ENCODE results near the gene LRBA. TPM values are rescaled to one million over a fixed set of nuclear protein-coding genes. Genes with fewer than 3 reads are reported as not detected.

Gene LRBA
- total RNA-seq, 1 experiment from 2014 or later = 55.3 TPM

DNA sequence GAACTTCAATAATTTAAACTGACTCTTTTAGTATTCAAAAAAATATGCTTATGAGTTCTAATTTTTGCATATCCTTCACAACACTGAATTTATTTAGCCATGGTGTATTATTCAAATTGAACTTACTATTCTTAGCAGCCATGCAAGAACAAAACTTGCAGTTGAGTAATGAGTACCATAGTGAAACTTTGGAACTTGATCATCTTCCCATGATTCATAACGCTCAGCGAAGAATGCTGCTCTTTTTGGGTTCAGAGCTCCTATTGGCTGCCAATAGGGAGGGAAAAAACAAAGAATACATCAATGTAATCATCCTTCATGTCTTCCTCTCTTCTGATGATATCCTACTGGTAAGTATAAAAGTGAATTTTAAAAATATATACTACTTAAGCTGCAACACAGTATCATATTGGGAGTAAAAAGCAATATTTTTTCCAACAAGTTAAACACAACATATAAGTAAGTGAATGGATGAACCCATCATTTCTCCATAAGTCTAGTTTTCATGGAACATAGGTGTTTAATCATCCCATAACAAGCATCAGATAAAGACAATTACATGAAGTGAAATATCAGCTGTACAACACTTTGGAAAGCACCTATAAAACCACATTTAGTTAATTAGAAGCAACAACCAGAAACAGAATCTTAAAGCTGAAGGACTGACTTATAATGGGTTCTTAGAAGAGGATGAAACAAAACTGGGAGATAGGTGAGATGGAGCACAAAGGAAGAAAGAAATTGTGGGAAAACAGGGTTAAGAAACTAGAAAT, 578.3 kb downstream of the LRBA start:
- no peaks in the 10 kb centered on the region for H3K27me3 ChIP-seq (ENCODE audit: insufficient read depth, low read length)
- H2BK12ac ChIP-seq (ENCODE audit: insufficient read length, low read depth, low read length) = no peak overlapping the region
- H2BK5ac ChIP-seq (ENCODE audit: insufficient read length, low read length) = no peak overlapping the region
- WGBS (ENCODE audit: extremely low coverage, insufficient read length, low lambda C conversion rate) = no CpG with 5 or more reads among the region's 2 CpGs
- H3K18ac ChIP-seq (ENCODE audit: insufficient read length, low read depth, low read length) = no peak overlapping the region
- no peak overlapping the region for H3K56ac ChIP-seq (ENCODE audit: insufficient read length, low read depth, low read length)
- no peaks in the 10 kb centered on the region for H3K4me1 ChIP-seq (ENCODE audit: insufficient read depth, low read length)
- no peaks in the 10 kb centered on the region for H3K23me2 ChIP-seq (ENCODE audit: insufficient read length, low read depth, low read length, poor library complexity, severe bottlenecking)
- H3K79me2 ChIP-seq (ENCODE audit: insufficient read depth, low read length) = no peaks in the 10 kb centered on the region
- no peak overlapping the region for H4K91ac ChIP-seq (ENCODE audit: insufficient read length, low read depth, low read length)
- no peak overlapping the region for H3K9ac ChIP-seq (ENCODE audit: extremely low read depth, insufficient read length, low read length)
- no peak overlapping the region for H3K14ac ChIP-seq (ENCODE audit: insufficient read depth, low read length)
- H2BK20ac ChIP-seq (ENCODE audit: low read depth, low read length, poor library complexity, severe bottlenecking) = no peak overlapping the region
- H3K23ac ChIP-seq (ENCODE audit: insufficient read length, low read depth, low read length) = no peak overlapping the region
- no peaks in the 10 kb centered on the region for H3K4me1 Mint-ChIP-seq
- no peak overlapping the region for H2BK15ac ChIP-seq (ENCODE audit: low read depth, low read length)
- no peak overlapping the region for H3K4ac ChIP-seq (ENCODE audit: low read depth, low read length)
- no peak overlapping the region for H4K5ac ChIP-seq (ENCODE audit: insufficient read length, low read depth, low read length)
- H2AK5ac ChIP-seq (ENCODE audit: insufficient read length, low read length) = no peak overlapping the region
- no peak for DNase-seq
- H3K27me3 Mint-ChIP-seq (ENCODE audit: low read depth) = no peaks in the 10 kb centered on the region
- H3K4me3 Mint-ChIP-seq = no peak overlapping the region
- peaks cover 0 to 4% (median 2%) of the 10 kb centered on the region in 3 experiments; a peak in 2 of 7 replicates for H3K36me3 Mint-ChIP-seq (ENCODE audit: insufficient read depth in 1 of 3, low read depth in 3 of 3)
- TF ChIP-seq, protein P1, sequence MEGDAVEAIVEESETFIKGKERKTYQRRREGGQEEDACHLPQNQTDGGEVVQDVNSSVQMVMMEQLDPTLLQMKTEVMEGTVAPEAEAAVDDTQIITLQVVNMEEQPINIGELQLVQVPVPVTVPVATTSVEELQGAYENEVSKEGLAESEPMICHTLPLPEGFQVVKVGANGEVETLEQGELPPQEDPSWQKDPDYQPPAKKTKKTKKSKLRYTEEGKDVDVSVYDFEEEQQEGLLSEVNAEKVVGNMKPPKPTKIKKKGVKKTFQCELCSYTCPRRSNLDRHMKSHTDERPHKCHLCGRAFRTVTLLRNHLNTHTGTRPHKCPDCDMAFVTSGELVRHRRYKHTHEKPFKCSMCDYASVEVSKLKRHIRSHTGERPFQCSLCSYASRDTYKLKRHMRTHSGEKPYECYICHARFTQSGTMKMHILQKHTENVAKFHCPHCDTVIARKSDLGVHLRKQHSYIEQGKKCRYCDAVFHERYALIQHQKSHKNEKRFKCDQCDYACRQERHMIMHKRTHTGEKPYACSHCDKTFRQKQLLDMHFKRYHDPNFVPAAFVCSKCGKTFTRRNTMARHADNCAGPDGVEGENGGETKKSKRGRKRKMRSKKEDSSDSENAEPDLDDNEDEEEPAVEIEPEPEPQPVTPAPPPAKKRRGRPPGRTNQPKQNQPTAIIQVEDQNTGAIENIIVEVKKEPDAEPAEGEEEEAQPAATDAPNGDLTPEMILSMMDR (conservative IDR thresholded peaks at IDR 0.05) = no peak
- no peak overlapping the region for H2BK120ac ChIP-seq (ENCODE audit: low read depth, low read length, poor library complexity, severe bottlenecking)
- no peak overlapping the region for H4K8ac ChIP-seq (replicated peaks; ENCODE audit: insufficient read length, low read depth, low read length)
- no peak overlapping the region for H3T11ph ChIP-seq (ENCODE audit: low read length)
- no peak overlapping the region for H2AFZ ChIP-seq (ENCODE audit: low read length)
- H4K20me1 ChIP-seq (ENCODE audit: control insufficient read depth, insufficient read depth, insufficient read length) = no peaks in the 10 kb centered on the region
- H3K27ac ChIP-seq (ENCODE audit: insufficient read length, low read depth, low read length) = no peak overlapping the region
- no peaks in the 10 kb centered on the region for H3K9me3 ChIP-seq (ENCODE audit: control insufficient read depth, low read depth, low read length)
- H3K9me3 Mint-ChIP-seq = no peaks in the 10 kb centered on the region
- no peak overlapping the region for H3K4me2 ChIP-seq (ENCODE audit: insufficient read depth, insufficient read length, low read length)
- no peaks in the 10 kb centered on the region for H3K79me1 ChIP-seq (ENCODE audit: insufficient read depth, low read depth, low read length, poor library complexity, severe bottlenecking)
- no peak overlapping the region for H3K27ac Mint-ChIP-seq
